GM21447 (cell line): Measurements from ENCODE around the gene KLHL25.

Source experiments
- ATAC-seq: cut with Tn5 transposase; IDR thresholded peaks from one replicate; pipeline ENCODE4 v1.9.1; 2021; ENCODE audit not compliant: unreplicated experiment

KLHL25 gene

GRCh38 chr15:85777250-85778106, 17.2 kb downstream of the KLHL25 start:
- no peak for ATAC-seq

- no peak for ATAC-seq
Observed at GRCh38 chr15:85773970-85774369, 20.8 kb downstream of the KLHL25 start.

GRCh38 chr15:85773249-85773648, 21.5 kb downstream of the KLHL25 start:
- no peak for ATAC-seq

DNA sequence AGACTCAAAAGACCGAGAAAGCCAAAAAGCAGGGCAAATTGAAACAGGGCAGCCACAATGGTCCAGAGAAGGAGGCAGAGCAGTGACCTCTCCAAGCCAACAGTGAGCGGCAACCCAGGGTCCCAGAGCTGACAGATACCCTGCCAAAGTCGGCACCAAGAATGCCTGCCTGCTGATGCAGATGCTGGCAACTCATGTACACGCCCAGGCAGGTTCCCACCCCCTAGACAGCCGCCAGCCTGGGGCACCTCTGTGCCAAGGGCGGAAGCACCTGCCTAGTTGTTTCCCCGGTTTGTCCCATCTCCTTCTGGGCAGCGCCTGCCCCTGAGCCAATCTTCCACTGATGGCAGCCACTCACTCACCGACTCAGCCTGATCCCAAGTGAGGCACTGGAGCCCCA, 22.1 kb downstream of the KLHL25 start:
- no peak for ATAC-seq

DNA sequence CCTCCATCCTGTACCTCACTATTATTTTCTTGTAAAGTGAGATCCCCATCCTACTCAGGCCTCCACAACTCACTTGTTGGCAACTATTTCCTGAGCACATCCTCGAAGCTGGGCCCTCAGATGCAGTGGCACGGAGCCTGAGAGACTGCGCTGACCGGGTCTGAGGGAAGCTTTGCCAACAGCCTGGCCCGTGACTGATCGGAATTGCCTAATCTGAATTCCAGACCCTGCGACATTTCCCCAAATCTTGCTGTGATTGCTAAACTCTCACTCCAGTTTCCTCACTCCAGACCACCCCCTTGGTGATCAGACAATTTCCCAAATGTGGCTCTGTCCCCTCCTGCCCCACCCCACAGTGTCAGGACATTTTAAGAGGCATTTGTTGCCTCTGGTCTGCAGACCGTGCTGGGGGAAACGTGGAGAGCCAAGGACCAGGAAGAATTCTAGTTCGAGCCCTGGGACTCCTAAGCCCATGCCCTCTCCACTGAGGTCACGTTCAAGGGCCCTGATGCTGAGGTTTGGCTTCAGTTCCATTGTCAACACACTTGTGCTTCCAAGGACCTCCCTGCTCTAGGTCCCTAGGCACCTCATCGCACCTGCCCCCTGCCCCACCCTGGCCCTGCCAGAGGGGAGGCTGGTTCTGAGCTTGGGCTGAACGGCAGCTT, 22.8 kb downstream of the KLHL25 start:
- no peak for ATAC-seq

GRCh38 chr15:85771271-85771670, 23.5 kb downstream of the KLHL25 start:
- no peak for ATAC-seq

- no peak for ATAC-seq
Observed at GRCh38 chr15:85770096-85771041, 24.4 kb downstream of the KLHL25 start.

DNA sequence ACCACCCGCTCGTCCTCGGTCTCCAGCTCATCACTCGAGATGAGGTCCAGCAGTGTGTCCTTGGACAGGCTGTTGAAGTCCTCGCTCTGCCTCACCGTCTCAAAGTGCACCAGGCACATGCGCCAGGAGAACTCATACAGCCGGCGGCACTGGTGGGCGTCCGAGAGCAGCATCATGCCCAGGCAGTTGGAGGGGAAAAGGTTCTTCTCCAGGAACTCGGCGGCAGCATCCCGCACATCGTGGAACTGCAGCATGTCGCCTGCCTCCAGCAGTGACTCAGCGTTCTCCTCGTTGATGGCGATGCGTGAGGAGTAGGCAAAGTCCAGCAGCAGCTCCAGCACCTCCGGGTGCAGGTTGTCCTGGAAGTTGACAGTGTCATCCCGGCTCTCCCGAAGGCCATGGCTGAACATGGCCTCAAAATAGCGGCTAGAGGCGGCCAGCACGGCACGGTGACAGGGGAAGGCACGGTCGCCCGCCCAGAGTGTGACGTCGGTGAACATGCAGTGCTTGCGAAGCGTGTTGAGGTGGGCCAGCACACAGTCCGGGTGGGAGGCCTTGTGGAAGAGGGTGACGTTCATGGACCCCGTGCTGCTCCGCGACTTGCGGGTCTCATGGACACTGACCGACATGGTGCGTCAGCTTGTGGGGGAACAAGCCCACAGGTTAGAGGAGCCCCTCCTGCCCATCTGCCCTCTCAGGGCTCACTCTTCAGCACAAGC, 25.4 kb downstream of the KLHL25 start:
- ATAC-seq: no peak

GRCh38 chr15:85768595-85769168, 26.0 kb downstream of the KLHL25 start:
- no peak for ATAC-seq

DNA sequence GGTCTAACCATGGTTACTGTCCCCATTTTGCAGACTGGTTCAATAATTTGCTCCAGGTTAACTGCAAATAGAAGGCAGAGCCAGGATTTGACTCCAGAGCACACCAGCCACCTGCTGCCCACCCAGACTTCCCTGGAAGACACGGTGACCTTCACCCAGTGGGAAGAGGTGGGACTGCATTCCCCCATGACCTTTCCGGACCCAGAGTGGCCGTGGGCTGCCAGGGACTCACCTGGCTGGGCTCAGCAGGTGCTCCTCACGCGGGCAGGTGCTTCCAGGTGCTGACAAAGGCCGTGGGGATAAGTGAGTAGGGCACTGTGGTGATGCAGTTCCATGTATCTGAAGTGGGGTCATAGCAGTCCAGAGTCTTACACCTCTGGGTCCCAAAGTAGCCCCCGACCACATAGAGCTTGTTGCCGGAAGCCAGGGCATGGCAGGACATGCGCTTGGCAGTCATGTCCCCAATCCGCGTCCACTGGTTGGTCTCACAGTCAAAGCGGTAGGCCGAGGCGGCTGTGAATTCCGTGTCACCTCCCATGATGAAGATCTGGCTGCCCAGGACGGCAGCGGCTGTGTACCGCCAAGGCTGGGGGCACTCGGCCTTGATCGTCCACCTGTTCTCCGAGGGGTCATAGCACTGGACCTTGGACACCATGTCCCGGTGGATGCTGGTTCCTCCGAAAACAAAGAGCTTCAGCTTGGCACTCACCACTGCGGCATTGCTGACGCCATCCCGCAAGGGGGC, 26.8 kb downstream of the KLHL25 start:
- no peak for ATAC-seq

DNA sequence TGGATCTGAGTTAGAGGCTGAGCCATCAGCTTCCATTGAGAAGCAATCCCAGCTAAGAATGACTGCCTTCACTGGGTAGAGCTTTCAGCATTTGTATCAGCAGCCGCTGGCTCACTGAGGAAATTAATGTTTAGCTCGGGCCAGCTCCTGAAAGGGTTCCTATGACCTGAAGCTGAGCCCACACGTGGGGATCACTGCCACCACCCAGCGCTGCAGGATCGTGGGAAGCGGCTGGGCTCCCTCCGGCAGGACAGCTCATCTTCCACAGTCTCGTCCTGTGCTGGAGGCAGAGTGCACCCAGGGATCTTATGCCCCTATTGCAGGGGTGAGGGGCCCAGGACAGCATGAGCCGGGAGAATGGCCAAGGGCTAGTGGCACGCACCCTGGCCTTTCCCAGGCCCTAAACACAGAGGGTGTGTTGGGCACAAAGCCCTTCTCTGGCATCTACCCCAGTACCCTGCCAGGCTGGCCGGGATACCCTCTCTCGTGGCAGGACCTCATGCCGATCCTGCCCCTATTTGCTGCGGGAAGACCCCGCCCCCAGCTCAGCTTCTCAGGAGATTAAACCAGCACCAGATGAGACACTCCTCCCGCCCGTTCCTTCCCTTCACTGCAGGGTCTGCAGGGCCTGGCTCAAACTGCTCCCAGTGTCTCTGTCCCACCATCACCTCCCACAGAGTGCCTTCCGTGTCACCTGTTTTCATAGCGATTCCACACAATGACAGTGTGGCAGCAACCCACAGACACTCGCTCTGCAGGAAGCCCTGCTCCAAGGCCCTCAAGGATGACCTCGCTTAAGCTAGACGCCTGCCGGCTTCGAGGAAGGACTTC, 28.5 kb downstream of the KLHL25 start:
- no peak for ATAC-seq

- no peak for ATAC-seq
Observed at GRCh38 chr15:85764649-85765277, 30.0 kb downstream of the KLHL25 start.

GRCh38 chr15:85763673-85764633, 30.8 kb downstream of the KLHL25 start:
- ATAC-seq: no peak

- no peak for ATAC-seq
Observed at GRCh38 chr15:85763157-85763556, 31.6 kb downstream of the KLHL25 start.

- ATAC-seq: no peak
Observed at GRCh38 chr15:85762756-85763127, 32.0 kb downstream of the KLHL25 start.

DNA sequence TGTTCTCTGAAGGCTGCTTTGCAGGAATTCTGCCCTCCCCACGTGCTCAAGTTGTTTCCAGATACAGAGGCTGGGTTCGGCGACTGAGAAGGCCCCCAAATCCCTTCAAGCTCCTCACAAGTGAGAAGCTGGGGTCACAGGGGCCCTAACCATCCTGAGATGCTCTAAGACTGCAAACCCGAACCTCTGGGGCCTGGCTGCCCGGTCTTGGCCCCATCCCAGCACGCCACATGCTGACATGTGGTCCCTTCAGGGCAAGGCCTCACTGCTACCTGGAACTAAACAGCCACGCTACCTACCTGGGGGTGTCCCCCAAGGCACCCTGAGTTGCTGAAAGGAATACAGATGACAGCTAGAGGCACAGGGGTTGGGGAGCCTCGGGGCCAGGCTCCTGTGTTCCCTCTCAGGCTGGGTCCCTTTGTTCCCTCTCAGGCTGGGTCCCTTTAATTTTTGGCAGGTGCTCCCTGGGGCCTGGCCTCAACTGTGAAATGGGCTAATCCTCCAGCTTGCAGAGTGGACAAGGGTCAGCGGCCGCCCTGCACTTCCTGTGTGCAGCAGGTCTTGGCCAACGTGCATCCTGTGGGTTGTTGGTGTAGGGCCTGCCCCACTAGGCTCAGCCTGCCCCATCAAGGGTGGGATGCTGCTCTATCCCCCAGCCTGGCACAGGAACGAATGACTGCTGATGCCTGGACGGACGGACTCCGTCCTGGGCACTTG, 32.5 kb downstream of the KLHL25 start:
- ATAC-seq: no peak

DNA sequence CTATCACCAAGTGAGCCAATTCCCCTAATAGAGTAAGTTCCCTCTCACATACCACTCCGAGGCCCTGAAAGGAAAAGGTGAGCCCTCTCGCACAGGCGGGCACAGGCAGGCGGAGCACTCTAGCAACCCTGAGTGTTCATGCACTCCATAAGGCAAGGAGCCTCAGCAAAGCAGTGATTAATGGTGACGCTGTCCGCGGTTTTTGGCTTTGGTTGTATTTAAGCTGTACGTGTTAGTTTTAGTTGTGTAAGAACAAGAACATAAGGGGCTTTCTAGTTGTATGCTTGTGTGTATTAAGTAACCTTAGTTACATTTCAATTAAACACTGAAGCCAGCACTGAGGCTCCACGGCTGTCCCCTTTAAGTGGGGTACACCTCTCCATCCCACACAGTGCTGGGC, 33.1 kb downstream of the KLHL25 start:
- ATAC-seq: no peak
